Endothelial cell of umbilical vein (primary cell): ENCODE measurements around the gene CGNL1. TPM values are rescaled to one million over a fixed set of nuclear protein-coding genes. Genes with fewer than 3 reads are reported as not detected.

Source experiments
- BruUV-seq: library from RNA; stranded (reverse); fragments of 400-500 nt; replicated peaks from 2 replicates; lab custom pipeline; 2021; lab: Mats Ljungman, UMichigan
- CTCF ChIA-PET: fragments of 300-600, 350-600 bp; sonication (Branson Sonifier 250); formaldehyde crosslinking; loops from one replicate; lab custom pipeline; 2021; ENCODE audit warnings: antibody characterized with exemption, inconsistent platforms; lab: Charles Lee
- POLR2A ChIA-PET: fragments of 300-600, 350-600 bp; sonication (Branson Sonifier 250); formaldehyde crosslinking; loops from one replicate; lab custom pipeline; 2021; ENCODE audit warnings: antibody characterized with exemption, inconsistent platforms; lab: Charles Lee
- DNase-seq: peaks from one replicate; pipeline ENCODE4 v3.0.0-alpha.2; 2011; ENCODE audit warnings: low read depth, low spot score
- FAIRE-seq: peaks from 2 replicates; lab custom pipeline; 2011; peaks lifted over from hg19 to GRCh38; lab: Jason Lieb, UNC
- H2AFZ ChIP-seq: 2 replicates; pipeline ENCODE4 v1.6.0; 2012; ENCODE audit warnings: low read depth, low read length, control low read depth, inconsistent platforms
- H3K27ac ChIP-seq: 2 replicates; pipeline ENCODE4 v1.5.1; 2011; ENCODE audit warnings: low read depth, mild to moderate bottlenecking, control low read depth, low read length, moderate library complexity; ENCODE audit not compliant: insufficient read depth
- H3K27me3 ChIP-seq, 2 experiments: 2 replicates each; pipeline versions ENCODE4 v1.6.0 to v1.6.1; 2011; ENCODE audit warnings: low read length in 2 of 2, mixed read lengths in 1 of 2; ENCODE audit not compliant: control insufficient read depth in 2 of 2, insufficient read depth in 2 of 2
- H3K36me3 ChIP-seq, 2 experiments: 2 replicates in 1 of 2; 3 replicates in 1 of 2; pipeline ENCODE4 v1.5.1; 2011; ENCODE audit warnings: low read length in 2 of 2, mild to moderate bottlenecking in 1 of 2, moderate library complexity in 1 of 2; ENCODE audit not compliant: control insufficient read depth in 2 of 2, insufficient read depth in 2 of 2; ENCODE audit errors: extremely low read depth in 1 of 2
- H3K4me1 ChIP-seq: 3 replicates; pipeline ENCODE4 v1.5.1; 2011; ENCODE audit warnings: mild to moderate bottlenecking, low read length; ENCODE audit not compliant: control insufficient read depth, insufficient read depth; ENCODE audit errors: extremely low read depth
- H3K4me2 ChIP-seq: 2 replicates; pipeline ENCODE4 v1.6.1; 2011; ENCODE audit warnings: low read length, control low read depth, mixed read lengths; ENCODE audit not compliant: insufficient read depth
- H3K4me3 ChIP-seq, 3 experiments: fragments of 200-600 bp in 1 of 3; sonication (generic), shearing (Covaris generic) in 1 of 3; replicated peaks in 1 of 3; 2 replicates each; pipeline ENCODE4 v1.5.1; 2011 to 2016; ENCODE audit warnings: control low read depth in 3 of 3, low read length in 3 of 3, mild to moderate bottlenecking in 2 of 3, inconsistent platforms in 1 of 3, low read depth in 1 of 3, moderate library complexity in 1 of 3; ENCODE audit not compliant: insufficient read depth in 1 of 3
- H3K79me2 ChIP-seq: 2 replicates; pipeline ENCODE4 v1.6.0; 2012; ENCODE audit warnings: low read length, inconsistent platforms; ENCODE audit not compliant: control insufficient read depth, insufficient read depth
- H3K9ac ChIP-seq: replicated peaks from 2 replicates; pipeline ENCODE3; 2011; ENCODE audit warnings: low read length, control low read depth; ENCODE audit not compliant: insufficient read depth; ENCODE audit errors: extremely low read depth
- H3K9me1 ChIP-seq: replicated peaks from 3 replicates; pipeline ENCODE4 v1.6.0; 2011; ENCODE audit warnings: mild to moderate bottlenecking, low read length; ENCODE audit not compliant: control insufficient read depth, insufficient read depth; ENCODE audit errors: extremely low read depth
- H3K9me3 ChIP-seq: replicated peaks from 2 replicates; pipeline ENCODE4 v1.5.1; 2012; ENCODE audit warnings: low read length, inconsistent platforms; ENCODE audit not compliant: control insufficient read depth, insufficient read depth
- H4K20me1 ChIP-seq: replicated peaks from 2 replicates; pipeline ENCODE3; 2011; ENCODE audit warnings: mild to moderate bottlenecking, low read length; ENCODE audit not compliant: control insufficient read depth, insufficient read depth; ENCODE audit errors: extremely low read depth
- EZH2 ChIP-seq: IDR thresholded peaks from 2 replicates; pipeline ENCODE4 v1.6.1; 2012; ENCODE audit warnings: borderline replicate concordance, low read depth, mild to moderate bottlenecking, moderate library complexity, low read length, inconsistent platforms; ENCODE audit not compliant: severe bottlenecking
- FOS ChIP-seq: IDR thresholded peaks from 2 replicates; pipeline ENCODE4 v1.6.1; 2011; ENCODE audit warnings: mild to moderate bottlenecking, low read length, moderate library complexity, borderline replicate concordance; ENCODE audit not compliant: insufficient read depth
- GATA2 ChIP-seq: IDR thresholded peaks from 2 replicates; pipeline ENCODE4 v1.7.0; 2011; ENCODE audit warnings: low read depth, mild to moderate bottlenecking, moderate library complexity, mixed read lengths, low read length; ENCODE audit not compliant: insufficient read length, insufficient read depth
- JUN ChIP-seq: IDR thresholded peaks from 2 replicates; pipeline ENCODE4 v1.6.1; 2011; ENCODE audit warnings: borderline replicate concordance, low read depth; ENCODE audit not compliant: insufficient read length, insufficient read depth
- MYC ChIP-seq: IDR thresholded peaks from one replicate; pipeline ENCODE4 v1.6.1; 2011; ENCODE audit warnings: mild to moderate bottlenecking, low read depth, low read length
- POLR2A ChIP-seq: IDR thresholded peaks from 2 replicates; pipeline ENCODE4 v1.6.1; 2012; ENCODE audit warnings: low read depth, mild to moderate bottlenecking, control low read depth, low read length
- POLR2AphosphoS5 ChIP-seq: IDR thresholded peaks from 2 replicates; pipeline ENCODE4 v1.6.1; 2012; ENCODE audit warnings: low read depth, mild to moderate bottlenecking, control low read depth, low read length, moderate library complexity; ENCODE audit not compliant: insufficient read depth
- dilution Hi-C: fragments of 300-500 bp; cut with MboI; formaldehyde crosslinking; loops from one replicate; pipeline ENCODE4 v1.15.0; 2019; ENCODE audit warnings: low sequenced_read_pairs; ENCODE audit not compliant: extremely low pct_ligation_motif_present
- intact Hi-C: fragments of 100-400 bp; cut with micrococcal nuclease; formaldehyde crosslinking; loops from one replicate; pipeline ENCODE4 v1.10.0; 2022
- polyA plus RNA-seq, 4 experiments: library from polyadenylated mRNA; depleted of rRNA in 3 of 4; stranded (reverse) in 3 of 4; unstranded in 1 of 4; fragments of >200 nt; gene quantifications; 2 replicates each; pipeline versions ENCODE4 v1.2.1 to v1.2.3, GENCODE V29; 2011 to 2012; ENCODE audit warnings: missing spikeins in 1 of 4
- total RNA-seq: library from RNA; stranded (reverse); gene quantifications from 2 replicates; pipeline ENCODE4 v1.2.3, GENCODE V29; 2021
- TF ChIP-seq, protein P1 (sequence below): IDR thresholded peaks from 2 replicates; pipeline ENCODE4 v1.6.1; 2011; ENCODE audit not compliant: insufficient read depth, insufficient read length
- TF ChIP-seq, protein P2 (sequence below), 2 donors: IDR thresholded peaks; 1 replicate in 1 of 2; 2 replicates in 1 of 2; pipeline ENCODE4 v1.5.1; 2011; ENCODE audit warnings: low read length in 2 of 2, mild to moderate bottlenecking in 2 of 2, moderate library complexity in 2 of 2, control low read depth in 1 of 2, inconsistent platforms in 1 of 2, low read depth in 1 of 2; ENCODE audit not compliant: insufficient read depth in 1 of 2; ENCODE audit errors: extremely low read depth in 1 of 2

The CGNL1 gene
- total and polyA plus RNA-seq, 2 donors (not counting 3 experiments of a cell fraction or from before 2014, with no cell fraction given): 6.9 to 27.1 TPM

DNA sequence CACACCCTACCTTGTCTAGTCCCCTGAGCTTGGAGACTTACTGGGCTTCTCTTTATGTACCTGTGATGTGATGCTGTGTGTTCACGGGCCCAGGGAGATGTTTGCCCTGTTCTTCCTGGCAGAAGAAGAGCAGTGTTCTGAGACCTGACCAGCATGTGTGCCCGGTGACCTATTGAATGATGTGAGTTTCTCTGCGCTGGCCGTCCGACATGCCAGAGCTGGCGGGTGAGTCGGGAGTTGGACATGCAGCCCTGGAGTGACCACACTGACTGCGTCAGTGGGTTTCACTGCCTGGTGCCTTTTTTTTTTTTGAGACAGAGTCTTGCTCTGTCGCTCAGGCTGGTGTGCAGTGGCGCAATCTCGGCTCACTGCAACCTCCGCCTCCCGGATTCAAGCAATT is 42.3 kb downstream of the CGNL1 start:
- Histone ChIP-seq H3K4me2 (no peak overlapping the region), H3K4me3 (no peak overlapping the region), H3K4me1 (peaks cover 3% of the 10 kb centered on the region), H3K79me2 (no peaks in the 10 kb centered on the region), H3K27ac (no peak overlapping the region), H3K27me3 (no peaks in the 10 kb centered on the region), H3K9me3 (no peaks in the 10 kb centered on the region), H2AFZ (no peak overlapping the region), H3K9me1 (no peaks in the 10 kb centered on the region), H3K36me3 (no peaks in the 10 kb centered on the region), H3K9ac (no peak overlapping the region), H4K20me1 (no peaks in the 10 kb centered on the region)
- intact Hi-C loops: no loop called here
- dilution Hi-C loops: no loop called here
- no TSS peak for BruUV-seq
- no peak for TF ChIP-seq JUN
- TF ChIP-seq EZH2: no peak
- no peak for TF ChIP-seq GATA2
- TF ChIP-seq FOS: no peak
- no peak for TF ChIP-seq MYC
- TF ChIP-seq, protein P1, sequence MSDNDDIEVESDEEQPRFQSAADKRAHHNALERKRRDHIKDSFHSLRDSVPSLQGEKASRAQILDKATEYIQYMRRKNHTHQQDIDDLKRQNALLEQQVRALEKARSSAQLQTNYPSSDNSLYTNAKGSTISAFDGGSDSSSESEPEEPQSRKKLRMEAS: no peak
- TF ChIP-seq POLR2A: no peak
- TF ChIP-seq POLR2AphosphoS5: no peak
- TF ChIP-seq, protein P2, sequence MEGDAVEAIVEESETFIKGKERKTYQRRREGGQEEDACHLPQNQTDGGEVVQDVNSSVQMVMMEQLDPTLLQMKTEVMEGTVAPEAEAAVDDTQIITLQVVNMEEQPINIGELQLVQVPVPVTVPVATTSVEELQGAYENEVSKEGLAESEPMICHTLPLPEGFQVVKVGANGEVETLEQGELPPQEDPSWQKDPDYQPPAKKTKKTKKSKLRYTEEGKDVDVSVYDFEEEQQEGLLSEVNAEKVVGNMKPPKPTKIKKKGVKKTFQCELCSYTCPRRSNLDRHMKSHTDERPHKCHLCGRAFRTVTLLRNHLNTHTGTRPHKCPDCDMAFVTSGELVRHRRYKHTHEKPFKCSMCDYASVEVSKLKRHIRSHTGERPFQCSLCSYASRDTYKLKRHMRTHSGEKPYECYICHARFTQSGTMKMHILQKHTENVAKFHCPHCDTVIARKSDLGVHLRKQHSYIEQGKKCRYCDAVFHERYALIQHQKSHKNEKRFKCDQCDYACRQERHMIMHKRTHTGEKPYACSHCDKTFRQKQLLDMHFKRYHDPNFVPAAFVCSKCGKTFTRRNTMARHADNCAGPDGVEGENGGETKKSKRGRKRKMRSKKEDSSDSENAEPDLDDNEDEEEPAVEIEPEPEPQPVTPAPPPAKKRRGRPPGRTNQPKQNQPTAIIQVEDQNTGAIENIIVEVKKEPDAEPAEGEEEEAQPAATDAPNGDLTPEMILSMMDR (IDR thresholded peaks at IDR 0.05; ENCODE audit: extremely low read depth in 1 of 2, insufficient read depth in 1 of 2, low read depth in 1 of 2, low read length in 2 of 2): no peak
- DNase-seq (no peak), FAIRE-seq (no peak)
- ChIA-PET CTCF (interaction anchor here (0.9 kb wide), 1 partner anchor 10 kb away, joined by 3 read pairs; no protein-coding TSS in a partner anchor), POLR2A (no interaction called here)
